ENCODE results near the gene DGCR2. TPM values are rescaled to one million over a fixed set of nuclear protein-coding genes. Genes with fewer than 3 reads are reported as not detected.
"Not testable (repeated sequence)": the region's sequence is repeated elsewhere in the genome, so short reads cannot be mapped to it uniquely, and the experiment has no call there.

DGCR2 gene
- total and polyA plus RNA-seq, 2 donors from 2014 or later = 37.5 to 67.7 TPM

GRCh38 chr22:19004471-19004870 is 117.7 kb downstream of the DGCR2 start:
- no peak for FAIRE-seq
- Histone ChIP-seq H3K27me3 (ENCODE audit: control insufficient read depth, insufficient read depth, low read length) (no peaks in the 10 kb centered on the region), H3K9me3 (ENCODE audit: control insufficient read depth in 2 of 3, insufficient read depth in 1 of 3, low read length in 3 of 3) (no peaks in the 10 kb centered on the region), H3K4me3 (ENCODE audit: low read length in 3 of 3) (no peak overlapping the region), H3K27ac (ENCODE audit: low read depth in 2 of 2, low read length in 2 of 2) (no peak overlapping the region), H3K36me3 (ENCODE audit: control insufficient read depth in 2 of 3, insufficient read depth in 3 of 3, low read length in 3 of 3) (no peaks in the 10 kb centered on the region), H3K4me1 (ENCODE audit: control insufficient read depth in 2 of 3, insufficient read depth in 2 of 3, low read depth in 1 of 3, low read length in 3 of 3) (no peaks in the 10 kb centered on the region), H3K9ac (ENCODE audit: low read length in 3 of 3) (no peak overlapping the region)
- intact Hi-C loops (cut with DNase I) = no loop called here
- DNase-seq = no peak
- TF ChIP-seq, protein P1, sequence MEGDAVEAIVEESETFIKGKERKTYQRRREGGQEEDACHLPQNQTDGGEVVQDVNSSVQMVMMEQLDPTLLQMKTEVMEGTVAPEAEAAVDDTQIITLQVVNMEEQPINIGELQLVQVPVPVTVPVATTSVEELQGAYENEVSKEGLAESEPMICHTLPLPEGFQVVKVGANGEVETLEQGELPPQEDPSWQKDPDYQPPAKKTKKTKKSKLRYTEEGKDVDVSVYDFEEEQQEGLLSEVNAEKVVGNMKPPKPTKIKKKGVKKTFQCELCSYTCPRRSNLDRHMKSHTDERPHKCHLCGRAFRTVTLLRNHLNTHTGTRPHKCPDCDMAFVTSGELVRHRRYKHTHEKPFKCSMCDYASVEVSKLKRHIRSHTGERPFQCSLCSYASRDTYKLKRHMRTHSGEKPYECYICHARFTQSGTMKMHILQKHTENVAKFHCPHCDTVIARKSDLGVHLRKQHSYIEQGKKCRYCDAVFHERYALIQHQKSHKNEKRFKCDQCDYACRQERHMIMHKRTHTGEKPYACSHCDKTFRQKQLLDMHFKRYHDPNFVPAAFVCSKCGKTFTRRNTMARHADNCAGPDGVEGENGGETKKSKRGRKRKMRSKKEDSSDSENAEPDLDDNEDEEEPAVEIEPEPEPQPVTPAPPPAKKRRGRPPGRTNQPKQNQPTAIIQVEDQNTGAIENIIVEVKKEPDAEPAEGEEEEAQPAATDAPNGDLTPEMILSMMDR (IDR thresholded peaks at IDR 0.05; ENCODE audit: borderline replicate concordance, extremely low read depth, insufficient read depth) = no peak

DNA sequence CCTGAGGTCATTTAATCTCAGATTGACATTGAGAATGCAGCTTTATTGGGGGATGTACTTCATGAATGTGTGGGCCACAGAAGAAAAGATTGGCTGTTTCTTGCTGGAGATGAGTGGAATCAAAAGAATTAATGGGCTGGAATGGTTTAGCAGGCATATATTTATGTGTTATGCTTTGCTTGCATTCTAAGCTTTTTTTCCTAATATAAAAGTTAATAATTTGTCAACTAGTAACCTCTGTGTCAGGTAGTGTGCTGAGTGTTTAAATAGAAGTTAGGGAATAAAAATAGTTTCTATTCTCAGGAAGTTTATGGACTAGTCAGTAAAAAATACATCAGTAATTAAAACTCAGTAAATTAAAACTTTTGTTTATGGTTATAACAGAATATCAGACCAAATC is 118.7 kb downstream of the DGCR2 start:
- no peaks in the 10 kb centered on the region for H3K27me3 ChIP-seq (ENCODE audit: control insufficient read depth, insufficient read depth, low read length)
- no peak for DNase-seq
- intact Hi-C loops (cut with DNase I) = no loop called here

GRCh38 chr22:19002684-19003038 is 119.6 kb downstream of the DGCR2 start:
- Histone ChIP-seq H3K9me3 (ENCODE audit: control insufficient read depth in 2 of 3, insufficient read depth in 1 of 3, low read length in 3 of 3) (no peaks in the 10 kb centered on the region), H3K27ac (ENCODE audit: low read depth in 2 of 2, low read length in 2 of 2) (no peak overlapping the region), H3K9ac (ENCODE audit: low read length in 3 of 3) (no peak overlapping the region), H3K27me3 (ENCODE audit: control insufficient read depth, insufficient read depth, low read length) (no peaks in the 10 kb centered on the region), H3K4me3 (ENCODE audit: low read length in 3 of 3) (no peak overlapping the region), H3K36me3 (ENCODE audit: control insufficient read depth in 2 of 3, insufficient read depth in 3 of 3, low read length in 3 of 3) (no peaks in the 10 kb centered on the region), H3K4me1 (ENCODE audit: control insufficient read depth in 2 of 3, insufficient read depth in 2 of 3, low read depth in 1 of 3, low read length in 3 of 3) (no peaks in the 10 kb centered on the region)
- intact Hi-C loops (cut with DNase I) = no loop called here
- FAIRE-seq = no peak
- no peak for DNase-seq
- TF ChIP-seq, protein P1 (IDR thresholded peaks at IDR 0.05; ENCODE audit: borderline replicate concordance, extremely low read depth, insufficient read depth) = no peak

More for the DNA sequence above, 118.7 kb downstream of the DGCR2 start:
- Histone ChIP-seq H3K36me3 (ENCODE audit: control insufficient read depth in 2 of 3, insufficient read depth in 3 of 3, low read length in 3 of 3) (no peaks in the 10 kb centered on the region), H3K9me3 (ENCODE audit: control insufficient read depth in 2 of 3, insufficient read depth in 1 of 3, low read length in 3 of 3) (no peaks in the 10 kb centered on the region), H3K4me3 (ENCODE audit: low read length in 3 of 3) (no peak overlapping the region), H3K9ac (ENCODE audit: low read length in 3 of 3) (no peak overlapping the region), H3K4me1 (ENCODE audit: control insufficient read depth in 2 of 3, insufficient read depth in 2 of 3, low read depth in 1 of 3, low read length in 3 of 3) (no peaks in the 10 kb centered on the region), H3K27ac (ENCODE audit: low read depth in 2 of 2, low read length in 2 of 2) (no peak overlapping the region)
- peak; percentile 91 for FAIRE-seq
- TF ChIP-seq, protein P1 (IDR thresholded peaks at IDR 0.05; ENCODE audit: borderline replicate concordance, extremely low read depth, insufficient read depth) = no peak

GRCh38 chr22:19001204-19001603 is 121.0 kb downstream of the DGCR2 start:
- Histone ChIP-seq H3K4me3 (ENCODE audit: low read length in 3 of 3) (no peak overlapping the region), H3K27ac (ENCODE audit: low read depth in 2 of 2, low read length in 2 of 2) (no peak overlapping the region), H3K9ac (ENCODE audit: low read length in 3 of 3) (no peak overlapping the region), H3K9me3 (ENCODE audit: control insufficient read depth in 2 of 3, insufficient read depth in 1 of 3, low read length in 3 of 3) (no peaks in the 10 kb centered on the region), H3K4me1 (ENCODE audit: control insufficient read depth in 2 of 3, insufficient read depth in 2 of 3, low read depth in 1 of 3, low read length in 3 of 3) (no peaks in the 10 kb centered on the region), H3K36me3 (ENCODE audit: control insufficient read depth in 2 of 3, insufficient read depth in 3 of 3, low read length in 3 of 3) (no peaks in the 10 kb centered on the region), H3K27me3 (ENCODE audit: control insufficient read depth, insufficient read depth, low read length) (no peaks in the 10 kb centered on the region)
- TF ChIP-seq, protein P1 (IDR thresholded peaks at IDR 0.05; ENCODE audit: borderline replicate concordance, extremely low read depth, insufficient read depth) = no peak
- DNase-seq = no peak
- intact Hi-C loops (cut with DNase I) = no loop called here
- FAIRE-seq = no peak

DNA sequence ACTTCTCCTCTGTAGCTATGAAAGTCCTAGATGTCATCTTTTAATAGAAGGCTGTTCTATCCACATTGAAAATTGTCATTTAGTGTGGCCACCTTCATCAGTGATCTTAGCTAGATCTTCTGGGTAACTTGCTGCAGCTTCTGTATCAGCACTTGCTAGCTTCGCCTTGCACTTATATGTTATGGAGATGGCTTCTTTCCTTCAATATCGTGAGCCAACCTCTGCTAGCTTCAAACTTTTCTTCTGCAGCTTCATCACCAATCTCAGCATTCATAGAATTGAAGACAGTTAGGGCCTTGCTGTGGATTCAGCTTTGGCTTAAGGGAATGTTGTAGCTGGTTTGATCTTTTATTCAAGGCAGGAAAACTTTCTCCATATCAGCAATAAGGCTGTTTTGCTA is 122.1 kb downstream of the DGCR2 start:
- H3K4me1 ChIP-seq (ENCODE audit: control insufficient read depth in 2 of 3, insufficient read depth in 2 of 3, low read depth in 1 of 3, low read length in 3 of 3); H3K9me3 ChIP-seq (ENCODE audit: control insufficient read depth in 2 of 3, insufficient read depth in 1 of 3, low read length in 3 of 3); H3K4me3 ChIP-seq (ENCODE audit: low read length in 3 of 3); H3K27me3 ChIP-seq (ENCODE audit: control insufficient read depth, insufficient read depth, low read length); H3K27ac ChIP-seq (ENCODE audit: low read depth in 2 of 2, low read length in 2 of 2); DNase-seq; H3K9ac ChIP-seq (ENCODE audit: low read length in 3 of 3); FAIRE-seq; intact Hi-C loops (cut with DNase I); H3K36me3 ChIP-seq (ENCODE audit: control insufficient read depth in 2 of 3, insufficient read depth in 3 of 3, low read length in 3 of 3): not testable (repeated sequence)

Measured in kidney (tissue), 14 donors.